Measurements from ENCODE around the gene FBXL3.

GRCh38 chr13:76958841-76959432 lies 68.0 kb downstream of the FBXL3 start:
- TF ChIP-seq CTCF (conservative IDR thresholded peaks at IDR 0.05; ENCODE audit: low read depth, low read length) = no peak
- TF ChIP-seq EZH2 (IDR thresholded peaks at IDR 0.05; ENCODE audit: borderline replicate concordance, low read depth, low read length, poor library complexity, severe bottlenecking) = no peak
